ENCODE data around the gene SLC4A3.

- TF ChIP-seq POLR2A (IDR thresholded peaks at IDR 0.05) = no peak
- no peak for TF ChIP-seq CTCF (IDR thresholded peaks at IDR 0.05)
These were observed 11.5 kb upstream of the SLC4A3 start for GRCh38 chr2:219615894-219616293.

All from uterus (tissue), 2 donors.